Measurements from ENCODE around the gene PGR.

DNA sequence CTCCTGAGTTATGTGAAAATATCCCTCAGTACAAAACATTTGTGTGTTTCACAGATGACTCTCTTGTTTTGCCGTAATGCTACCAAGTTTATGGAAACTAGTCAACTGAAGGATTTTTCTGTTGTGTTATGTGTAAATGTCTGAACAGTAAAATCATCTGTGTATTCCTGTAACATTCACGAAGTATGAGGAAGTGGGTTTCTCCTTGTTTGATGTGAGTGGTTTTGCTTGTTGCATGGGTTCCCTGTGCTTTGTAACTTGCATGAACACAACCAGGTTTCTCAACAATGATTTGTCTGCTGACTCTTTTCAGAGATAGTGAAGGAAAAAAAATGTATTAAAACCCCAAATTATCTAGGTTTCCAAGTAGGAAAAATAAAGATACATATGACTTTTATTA is 138.1 kb downstream of the PGR start:
- TF ChIP-seq, protein P1, sequence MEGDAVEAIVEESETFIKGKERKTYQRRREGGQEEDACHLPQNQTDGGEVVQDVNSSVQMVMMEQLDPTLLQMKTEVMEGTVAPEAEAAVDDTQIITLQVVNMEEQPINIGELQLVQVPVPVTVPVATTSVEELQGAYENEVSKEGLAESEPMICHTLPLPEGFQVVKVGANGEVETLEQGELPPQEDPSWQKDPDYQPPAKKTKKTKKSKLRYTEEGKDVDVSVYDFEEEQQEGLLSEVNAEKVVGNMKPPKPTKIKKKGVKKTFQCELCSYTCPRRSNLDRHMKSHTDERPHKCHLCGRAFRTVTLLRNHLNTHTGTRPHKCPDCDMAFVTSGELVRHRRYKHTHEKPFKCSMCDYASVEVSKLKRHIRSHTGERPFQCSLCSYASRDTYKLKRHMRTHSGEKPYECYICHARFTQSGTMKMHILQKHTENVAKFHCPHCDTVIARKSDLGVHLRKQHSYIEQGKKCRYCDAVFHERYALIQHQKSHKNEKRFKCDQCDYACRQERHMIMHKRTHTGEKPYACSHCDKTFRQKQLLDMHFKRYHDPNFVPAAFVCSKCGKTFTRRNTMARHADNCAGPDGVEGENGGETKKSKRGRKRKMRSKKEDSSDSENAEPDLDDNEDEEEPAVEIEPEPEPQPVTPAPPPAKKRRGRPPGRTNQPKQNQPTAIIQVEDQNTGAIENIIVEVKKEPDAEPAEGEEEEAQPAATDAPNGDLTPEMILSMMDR (IDR thresholded peaks at IDR 0.05 in 8 of 11, conservative IDR thresholded peaks at IDR 0.05 in 3 of 11), result no peak
- TF ChIP-seq POLR2A (IDR thresholded peaks at IDR 0.05) (no peak), POLR2AphosphoS5 (IDR thresholded peaks at IDR 0.05) (no peak)

Data from spleen (tissue), 7 donors.